H1 (cell line): ENCODE measurements around the gene NAA25.

Experiments used
- ASH2L ChIP-seq: fragments of 200-600, 300-600 bp; sonication (generic); IDR thresholded peaks from one replicate; pipeline ENCODE4 v1.7.1; 2017; ENCODE audit warnings: low read length
- TF ChIP-seq, protein P1 (sequence below), 3 experiments: IDR thresholded peaks; 1 replicate in 2 of 3; 2 replicates in 1 of 3; pipeline versions ENCODE4 v1.5.1 to v1.6.1; 2011; ENCODE audit warnings: low read length in 3 of 3, mild to moderate bottlenecking in 3 of 3, inconsistent platforms in 2 of 3, low read depth in 1 of 3, moderate library complexity in 1 of 3; ENCODE audit not compliant: insufficient read depth in 1 of 3; ENCODE audit errors: control extremely low read depth in 1 of 3

DNA sequence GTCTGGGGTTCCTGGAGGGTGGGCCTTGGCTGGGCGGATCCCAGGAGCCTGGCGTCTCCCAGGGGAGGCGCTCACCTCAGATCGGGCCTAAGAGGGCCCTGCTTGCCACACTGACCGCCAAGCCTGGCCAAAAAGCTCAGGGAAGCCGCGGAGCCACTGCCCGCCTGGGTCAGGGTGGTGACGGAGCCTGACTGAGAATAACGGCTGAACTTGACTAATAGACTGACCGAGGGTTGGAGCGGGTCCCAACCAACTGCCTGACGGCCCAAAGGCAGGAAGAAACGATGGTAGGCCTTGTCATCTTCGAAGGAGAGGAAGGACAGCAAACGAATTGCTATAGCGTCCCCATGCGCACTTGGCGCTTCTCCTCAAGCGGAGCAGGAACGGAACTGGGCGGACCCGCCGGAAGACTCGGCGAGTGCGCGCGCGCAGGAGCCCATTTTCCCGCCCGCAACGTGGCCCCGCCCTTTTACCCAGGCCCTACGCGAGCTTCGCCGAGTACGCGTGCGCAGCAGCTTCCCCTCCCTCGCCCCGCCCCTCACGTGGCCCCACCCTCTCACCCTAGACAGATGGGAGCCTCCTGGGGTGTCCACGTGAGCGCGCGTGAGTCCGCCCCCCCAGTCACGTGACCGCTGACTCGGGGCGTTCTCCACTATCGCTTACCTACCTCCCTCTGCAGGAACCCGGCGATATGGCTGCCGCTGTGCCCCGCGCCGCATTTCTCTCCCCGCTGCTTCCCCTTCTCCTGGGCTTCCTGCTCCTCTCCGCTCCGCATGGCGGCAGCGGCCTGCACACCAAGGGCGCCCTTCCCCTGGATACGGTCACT, 95.6 kb downstream of the NAA25 start, which contains the start of the genes ERP29 and TMEM116:
- TF ChIP-seq ASH2L: peak; percentile 31
- TF ChIP-seq, protein P1, sequence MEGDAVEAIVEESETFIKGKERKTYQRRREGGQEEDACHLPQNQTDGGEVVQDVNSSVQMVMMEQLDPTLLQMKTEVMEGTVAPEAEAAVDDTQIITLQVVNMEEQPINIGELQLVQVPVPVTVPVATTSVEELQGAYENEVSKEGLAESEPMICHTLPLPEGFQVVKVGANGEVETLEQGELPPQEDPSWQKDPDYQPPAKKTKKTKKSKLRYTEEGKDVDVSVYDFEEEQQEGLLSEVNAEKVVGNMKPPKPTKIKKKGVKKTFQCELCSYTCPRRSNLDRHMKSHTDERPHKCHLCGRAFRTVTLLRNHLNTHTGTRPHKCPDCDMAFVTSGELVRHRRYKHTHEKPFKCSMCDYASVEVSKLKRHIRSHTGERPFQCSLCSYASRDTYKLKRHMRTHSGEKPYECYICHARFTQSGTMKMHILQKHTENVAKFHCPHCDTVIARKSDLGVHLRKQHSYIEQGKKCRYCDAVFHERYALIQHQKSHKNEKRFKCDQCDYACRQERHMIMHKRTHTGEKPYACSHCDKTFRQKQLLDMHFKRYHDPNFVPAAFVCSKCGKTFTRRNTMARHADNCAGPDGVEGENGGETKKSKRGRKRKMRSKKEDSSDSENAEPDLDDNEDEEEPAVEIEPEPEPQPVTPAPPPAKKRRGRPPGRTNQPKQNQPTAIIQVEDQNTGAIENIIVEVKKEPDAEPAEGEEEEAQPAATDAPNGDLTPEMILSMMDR (IDR thresholded peaks at IDR 0.05; ENCODE audit: control extremely low read depth in 1 of 3, insufficient read depth in 1 of 3, low read depth in 1 of 3, low read length in 3 of 3): peak; percentile 37 to 62 (median 50)
